ENCODE measurements around the gene SLC41A3.
"Not testable (repeated sequence)": the region's sequence is repeated elsewhere in the genome, so short reads cannot be mapped to it uniquely, and the experiment has no call there.

Gene SLC41A3

DNA sequence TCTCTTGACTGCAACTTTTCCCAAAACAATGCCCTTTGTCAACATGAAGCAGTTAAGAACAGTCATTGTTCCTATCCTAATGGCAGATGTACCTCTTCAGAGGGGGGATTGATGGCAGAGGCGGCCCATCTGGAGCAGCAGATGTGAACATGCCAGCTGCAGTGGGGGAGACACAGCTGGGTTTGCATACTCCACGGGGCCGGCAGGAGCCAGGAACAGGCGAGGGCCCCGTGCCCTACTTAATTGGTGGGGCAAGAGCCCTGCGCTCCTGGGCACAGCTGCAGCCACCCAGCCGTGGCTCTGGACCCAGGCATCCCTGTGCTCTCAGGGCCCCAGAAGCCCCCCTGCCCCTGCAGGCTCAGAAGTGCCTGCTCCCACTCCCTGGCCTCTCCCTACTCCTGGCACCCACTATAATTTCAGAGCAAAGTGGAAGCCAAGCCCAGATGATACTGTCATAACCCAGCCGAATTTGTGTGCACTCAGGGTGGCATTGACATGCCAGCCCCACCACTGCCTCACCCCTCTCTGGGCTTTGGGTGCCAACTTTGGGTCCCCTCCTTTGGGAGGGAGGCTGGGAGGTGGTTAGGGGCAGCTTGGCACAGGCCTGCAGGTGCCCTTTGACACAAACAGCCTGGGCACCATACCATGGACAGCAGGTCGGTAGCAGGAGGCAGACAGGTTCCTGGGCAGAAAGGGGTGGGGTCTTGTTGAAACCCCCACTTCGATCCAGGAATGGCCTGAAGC, 80.3 kb downstream of the SLC41A3 start:
- H3K27ac ChIP-seq = no peak overlapping the region
- TF ChIP-seq, protein P1, sequence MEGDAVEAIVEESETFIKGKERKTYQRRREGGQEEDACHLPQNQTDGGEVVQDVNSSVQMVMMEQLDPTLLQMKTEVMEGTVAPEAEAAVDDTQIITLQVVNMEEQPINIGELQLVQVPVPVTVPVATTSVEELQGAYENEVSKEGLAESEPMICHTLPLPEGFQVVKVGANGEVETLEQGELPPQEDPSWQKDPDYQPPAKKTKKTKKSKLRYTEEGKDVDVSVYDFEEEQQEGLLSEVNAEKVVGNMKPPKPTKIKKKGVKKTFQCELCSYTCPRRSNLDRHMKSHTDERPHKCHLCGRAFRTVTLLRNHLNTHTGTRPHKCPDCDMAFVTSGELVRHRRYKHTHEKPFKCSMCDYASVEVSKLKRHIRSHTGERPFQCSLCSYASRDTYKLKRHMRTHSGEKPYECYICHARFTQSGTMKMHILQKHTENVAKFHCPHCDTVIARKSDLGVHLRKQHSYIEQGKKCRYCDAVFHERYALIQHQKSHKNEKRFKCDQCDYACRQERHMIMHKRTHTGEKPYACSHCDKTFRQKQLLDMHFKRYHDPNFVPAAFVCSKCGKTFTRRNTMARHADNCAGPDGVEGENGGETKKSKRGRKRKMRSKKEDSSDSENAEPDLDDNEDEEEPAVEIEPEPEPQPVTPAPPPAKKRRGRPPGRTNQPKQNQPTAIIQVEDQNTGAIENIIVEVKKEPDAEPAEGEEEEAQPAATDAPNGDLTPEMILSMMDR (conservative IDR thresholded peaks at IDR 0.05) = no peak

DNA sequence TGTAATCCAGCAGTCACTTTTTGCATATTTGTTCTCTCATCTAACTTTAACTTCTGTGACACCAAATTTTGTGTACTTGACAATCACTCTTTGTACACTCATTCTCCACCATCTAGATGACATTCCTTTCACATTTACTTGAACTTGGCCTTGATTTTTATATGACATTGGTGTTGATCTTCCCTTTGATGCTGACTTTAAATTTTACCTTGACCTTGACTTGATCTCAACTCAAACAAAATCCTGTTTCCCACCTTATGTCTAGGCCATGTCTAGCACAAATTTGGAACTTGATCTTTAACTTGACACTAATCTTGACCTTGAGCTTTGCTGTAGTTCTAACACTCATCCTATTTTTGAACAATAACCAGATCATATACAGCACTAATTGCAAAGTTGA, 81.7 kb downstream of the SLC41A3 start:
- H3K27ac ChIP-seq = no peak overlapping the region
- TF ChIP-seq, protein P1 (conservative IDR thresholded peaks at IDR 0.05) = no peak

DNA sequence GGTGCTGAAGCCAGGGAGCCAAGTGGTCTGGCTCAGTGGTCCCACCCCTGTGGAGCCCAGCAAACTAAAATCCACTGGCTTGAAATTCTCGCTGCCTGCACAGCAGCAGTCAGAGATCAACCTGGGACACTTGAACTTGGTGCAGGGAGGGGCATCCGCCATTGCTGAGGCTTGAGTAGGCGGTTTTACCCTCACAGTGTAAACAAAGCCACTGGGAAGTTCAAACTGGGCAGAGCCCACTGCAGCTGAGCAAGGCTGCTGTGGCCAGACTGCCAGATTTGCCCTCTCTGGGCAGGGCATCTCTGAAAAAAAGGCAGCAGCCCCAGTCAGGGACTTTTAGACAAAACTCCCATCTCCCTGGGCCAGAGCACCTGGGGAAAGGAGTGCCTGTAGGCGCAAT, 87.2 kb downstream of the SLC41A3 start:
- H3K27ac ChIP-seq = not testable (repeated sequence)

DNA sequence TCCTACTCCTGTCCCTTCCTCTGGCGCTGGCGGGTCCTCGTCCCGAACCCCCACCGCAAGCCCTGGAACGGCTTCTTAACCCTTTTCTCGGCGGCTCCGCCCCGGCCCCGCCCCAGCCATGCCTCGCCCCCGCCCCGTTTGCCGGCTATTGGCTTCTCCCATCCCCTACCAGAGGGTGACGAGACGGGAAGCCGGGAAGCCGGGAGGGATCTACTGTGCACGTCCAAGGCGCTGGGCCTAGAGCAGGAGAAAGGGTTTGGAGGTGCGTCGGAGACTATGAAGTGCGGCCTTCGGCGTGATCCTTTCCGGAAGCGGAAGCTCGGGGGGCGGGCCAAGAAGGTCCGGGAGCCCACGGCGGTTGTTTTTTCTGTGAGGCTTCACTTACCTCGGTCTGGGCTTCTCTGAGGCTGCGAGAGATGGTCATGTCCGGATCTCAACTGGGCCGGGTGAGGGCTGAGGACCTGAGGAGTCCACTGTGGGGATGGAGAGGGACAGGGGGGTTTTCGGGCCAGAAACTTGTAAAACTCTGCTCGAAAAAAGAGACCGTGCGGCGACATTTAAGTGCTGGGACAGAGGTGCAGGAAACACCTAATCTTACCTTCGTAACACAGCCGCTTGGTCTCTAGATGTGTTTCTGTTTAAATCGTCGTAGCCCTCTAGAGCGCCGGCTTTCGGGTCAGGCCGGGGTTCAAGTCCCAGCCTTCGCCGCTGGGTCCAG, 93.5 kb downstream of the SLC41A3 start:
- TF ChIP-seq, protein P1 (conservative IDR thresholded peaks at IDR 0.05) = no peak
- peak overlapping the region; percentile 61 for H3K27ac ChIP-seq

DNA sequence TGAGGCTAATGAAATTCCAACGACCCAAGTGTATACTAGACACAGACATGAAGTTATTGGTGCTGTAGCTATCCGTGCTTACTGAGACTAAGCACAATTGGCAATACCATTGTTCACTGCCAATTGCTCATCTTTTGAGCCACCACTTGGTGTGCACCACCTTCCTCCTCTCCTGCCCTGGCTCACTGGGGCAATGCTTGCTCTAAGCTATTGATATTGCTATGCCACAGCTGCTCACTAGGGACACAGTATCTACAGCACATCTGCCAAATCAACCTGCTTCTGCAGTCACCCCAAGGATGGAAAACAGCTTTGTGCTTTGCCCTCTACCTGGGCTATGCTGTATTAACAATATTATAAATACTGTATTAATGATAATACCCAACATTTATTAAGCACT, 99.0 kb downstream of the SLC41A3 start:
- H3K27ac ChIP-seq = not testable (repeated sequence)

DNA sequence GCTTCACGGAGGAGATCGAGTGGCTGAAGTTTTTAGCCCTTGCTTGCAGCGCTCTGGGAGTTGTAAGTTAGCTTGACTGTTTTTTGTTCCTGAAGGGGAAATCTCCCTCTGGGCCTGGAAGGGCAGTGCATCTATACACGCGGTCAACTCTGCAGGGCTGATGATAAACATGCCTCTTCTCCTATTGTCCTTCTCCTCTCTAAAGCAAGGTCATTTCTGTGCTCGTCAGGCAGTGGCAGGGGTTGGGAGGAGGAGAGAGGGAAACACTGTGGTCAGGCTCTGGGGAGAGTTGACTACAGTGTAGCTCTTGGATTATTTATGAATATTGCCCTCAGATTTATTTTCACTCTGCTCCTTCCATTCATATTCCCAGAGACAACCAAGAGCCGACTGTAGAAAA, 106.8 kb downstream of the SLC41A3 start:
- not testable (repeated sequence) for H3K27ac ChIP-seq

DNA sequence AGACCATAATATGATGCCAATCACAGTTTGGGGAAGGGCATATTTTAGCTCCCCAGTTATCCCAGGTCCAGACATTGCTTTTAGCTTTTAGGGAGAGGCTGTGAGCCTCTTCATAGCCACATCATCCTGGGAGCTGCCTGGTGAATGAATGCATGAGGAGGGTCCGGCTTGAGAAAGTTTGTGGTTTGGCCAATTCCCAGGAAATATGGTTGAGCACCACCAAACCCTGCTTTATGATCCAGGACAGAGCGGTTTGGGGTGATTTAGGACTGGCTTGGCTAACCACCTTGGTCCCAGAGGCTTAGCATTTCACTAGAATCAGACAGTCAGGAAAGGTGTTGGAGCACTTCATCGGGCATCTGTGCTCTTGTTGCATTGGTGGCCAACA, 107.9 kb downstream of the SLC41A3 start:
- not testable (repeated sequence) for H3K27ac ChIP-seq

DNA sequence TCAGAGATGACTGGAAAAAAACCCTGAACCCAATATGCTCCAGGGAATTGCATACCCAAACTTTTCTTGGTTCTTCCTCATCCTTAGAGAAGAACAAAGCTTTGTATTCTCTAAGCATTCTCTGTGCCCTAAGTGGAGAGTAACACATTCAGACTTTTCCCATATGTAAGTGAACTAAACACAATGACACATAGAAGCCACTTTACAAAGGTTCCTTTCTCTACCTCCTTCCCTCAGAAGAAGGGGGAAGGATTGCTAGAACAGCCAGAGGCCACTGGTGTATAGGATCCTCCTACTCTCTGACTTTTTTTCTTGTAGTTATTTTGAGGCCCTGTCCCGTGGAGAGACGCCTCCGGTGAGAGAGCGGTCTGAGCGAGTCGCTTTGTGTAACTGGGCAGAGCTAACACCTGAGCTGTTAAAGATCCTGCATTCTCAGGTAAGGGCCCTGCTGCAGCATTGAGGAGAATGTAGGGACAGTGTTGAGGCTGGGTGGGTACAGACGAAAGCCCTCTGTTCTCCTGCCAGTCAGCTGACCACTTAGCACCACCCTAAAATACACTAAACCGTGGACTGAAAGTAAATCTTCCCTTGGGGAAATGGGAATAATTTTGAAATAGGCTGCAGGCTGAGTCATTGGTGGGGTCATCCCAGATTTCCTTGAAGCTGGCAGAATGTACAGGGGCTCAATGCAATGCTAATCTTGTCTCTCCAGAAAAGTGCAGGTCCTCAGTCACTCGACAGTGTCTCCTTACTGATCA, 108.5 kb downstream of the SLC41A3 start:
- H3K27ac ChIP-seq = not testable (repeated sequence)

DNA sequence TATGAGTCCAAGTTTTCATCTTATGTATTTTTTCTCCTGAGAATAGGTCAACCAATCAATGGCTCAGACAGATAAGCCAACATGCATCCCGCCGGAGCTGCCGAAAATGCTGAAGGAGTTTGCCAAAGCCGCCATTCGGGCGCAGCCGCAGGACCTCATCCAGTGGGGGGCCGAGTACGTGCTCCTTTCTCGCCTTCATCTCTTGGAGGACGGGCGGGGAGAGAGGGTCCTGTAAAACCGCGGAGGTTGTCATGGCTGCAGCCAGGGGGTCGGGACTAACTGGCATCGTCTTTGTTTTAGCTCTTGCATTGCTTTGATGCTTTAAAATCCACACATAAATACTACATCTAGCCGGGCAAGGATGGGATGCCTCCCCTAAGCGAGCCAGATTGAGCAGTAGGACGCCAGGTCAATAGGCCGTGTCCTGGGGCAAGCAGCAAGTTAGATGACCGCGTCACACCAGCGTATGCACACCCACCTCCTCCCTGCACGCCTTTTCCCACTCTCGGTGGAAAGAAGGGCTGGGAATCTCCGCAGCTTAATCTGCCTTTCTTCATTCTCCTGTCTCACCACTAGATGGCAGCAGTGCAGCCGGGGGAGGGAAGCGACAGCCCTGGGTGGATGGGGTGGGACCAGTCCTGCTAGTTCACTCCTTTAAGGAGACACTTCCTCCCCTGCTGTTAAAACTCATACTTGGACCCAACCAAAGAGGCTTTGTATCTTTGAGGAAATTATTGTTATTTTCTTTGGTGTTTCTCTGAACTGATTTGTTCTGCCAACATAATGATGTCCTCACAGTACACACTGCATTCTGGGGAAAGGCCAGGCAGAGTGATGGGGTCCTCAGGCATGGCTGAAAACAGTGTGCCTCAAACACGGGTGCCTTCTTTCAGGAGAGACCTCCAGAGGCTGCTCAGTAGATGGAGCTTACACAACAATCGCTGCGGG, 111.7 kb downstream of the SLC41A3 start:
- peak overlapping the region; percentile 39; the same call in 1 of the 2 replicates for H3K27ac ChIP-seq
- TF ChIP-seq, protein P1 (conservative IDR thresholded peaks at IDR 0.05) = peak; percentile 87

DNA sequence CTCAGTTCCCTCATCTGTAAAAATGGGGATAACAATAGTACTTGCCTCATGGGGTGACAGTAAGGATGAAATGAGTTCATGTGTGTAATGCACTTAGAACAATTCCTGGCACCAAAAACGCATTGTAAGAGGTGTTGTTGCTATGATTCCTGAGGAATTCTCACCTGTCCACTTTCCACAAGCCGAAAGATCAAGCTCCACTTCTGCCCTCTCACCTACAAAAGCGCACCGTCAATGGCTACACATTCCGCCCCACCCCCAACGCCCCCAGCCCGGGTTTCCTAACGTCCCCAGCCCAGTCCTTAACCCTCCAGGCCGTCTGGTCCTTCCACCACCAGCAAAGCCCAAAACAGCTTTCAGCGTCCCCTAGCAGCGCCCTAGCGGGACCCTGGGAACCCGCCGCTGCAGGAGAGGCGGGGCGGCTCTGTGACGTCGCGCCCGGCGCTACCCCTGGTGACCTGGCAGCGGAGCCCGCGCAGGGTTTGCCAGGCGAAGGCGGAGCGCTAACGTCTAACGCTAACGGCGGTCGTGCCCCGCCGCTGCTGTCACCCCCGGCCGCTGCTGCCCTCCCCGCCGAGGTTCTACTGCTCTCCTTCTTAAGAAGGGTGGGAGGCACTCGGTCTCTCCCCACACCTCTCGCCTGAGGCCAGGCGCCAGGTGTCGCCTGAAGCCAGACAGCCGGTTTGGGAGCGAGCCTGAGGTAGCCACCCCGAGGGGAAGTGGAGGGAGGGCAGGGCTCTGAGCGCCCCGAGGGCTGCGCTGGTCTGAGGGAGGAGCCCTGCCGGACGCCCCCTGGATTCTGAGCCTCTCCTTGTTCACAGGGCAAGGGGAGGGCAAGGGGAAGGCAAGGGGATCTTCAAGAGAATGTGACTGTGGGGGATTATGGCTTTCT, 115.0 kb downstream of the SLC41A3 start, which contains the start of gene ROPN1B:
Gene ROPN1B (plus strand): TSS at position 478 of the 892 bp plus-strand sequence. CDS start 2,877 bp downstream, outside the sequence.
- H3K27ac ChIP-seq = peak within 1 kb of the TSS; percentile 97

DNA sequence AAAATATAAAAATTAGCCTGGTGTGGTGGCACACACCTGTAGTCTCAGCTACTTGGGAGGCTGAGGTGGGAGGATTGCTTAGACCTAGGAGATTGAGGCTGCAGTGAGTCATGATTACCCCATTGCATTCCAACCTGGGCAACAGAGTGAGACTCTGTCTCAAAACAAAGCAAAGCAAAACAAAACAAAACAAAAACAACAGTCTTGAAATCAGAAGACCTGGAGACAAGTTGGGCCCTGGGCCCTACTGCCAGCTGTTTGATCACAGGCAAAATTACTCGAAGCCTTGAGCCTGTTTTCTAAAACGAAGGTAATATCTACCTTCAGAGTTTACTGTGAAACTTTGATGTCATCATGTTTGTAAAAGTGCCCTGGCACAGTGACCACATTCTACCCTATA, 115.8 kb downstream of the SLC41A3 start:
- H3K27ac ChIP-seq = peak overlapping the region; percentile 97
